ENCODE results near the gene IMP3.

DNA sequence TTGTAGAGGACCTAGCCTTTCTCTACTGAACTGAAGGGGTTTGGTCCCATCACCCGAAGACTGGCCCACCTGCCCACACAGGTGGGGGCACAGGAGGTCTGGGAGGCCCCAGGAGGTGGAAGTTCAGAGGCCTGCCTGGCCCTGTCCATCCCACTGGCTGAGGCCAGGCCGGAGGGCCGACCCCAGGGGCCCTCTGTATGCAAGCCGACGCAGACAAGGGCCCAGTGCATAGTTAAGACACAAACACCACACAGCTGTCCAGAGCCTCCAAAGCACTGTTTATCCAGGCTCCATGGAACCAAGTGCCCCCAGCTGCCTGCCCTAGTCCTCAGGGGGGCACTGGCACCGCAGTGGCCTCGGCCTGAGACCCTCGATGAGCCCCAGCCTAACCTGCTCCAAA is 34.3 kb upstream of the IMP3 start:
- TF ChIP-seq REST (IDR thresholded peaks at IDR 0.05; ENCODE audit: insufficient read depth in 1 of 2, low read depth in 2 of 2, low read length in 1 of 2) = no peak
- no peak for TF ChIP-seq TCF7L2 (IDR thresholded peaks at IDR 0.05; ENCODE audit: low read depth, low read length)
- no peak for TF ChIP-seq SIN3A (IDR thresholded peaks at IDR 0.05; ENCODE audit: borderline replicate concordance, insufficient read depth, low read depth, low read length)
- TF ChIP-seq, protein P1, sequence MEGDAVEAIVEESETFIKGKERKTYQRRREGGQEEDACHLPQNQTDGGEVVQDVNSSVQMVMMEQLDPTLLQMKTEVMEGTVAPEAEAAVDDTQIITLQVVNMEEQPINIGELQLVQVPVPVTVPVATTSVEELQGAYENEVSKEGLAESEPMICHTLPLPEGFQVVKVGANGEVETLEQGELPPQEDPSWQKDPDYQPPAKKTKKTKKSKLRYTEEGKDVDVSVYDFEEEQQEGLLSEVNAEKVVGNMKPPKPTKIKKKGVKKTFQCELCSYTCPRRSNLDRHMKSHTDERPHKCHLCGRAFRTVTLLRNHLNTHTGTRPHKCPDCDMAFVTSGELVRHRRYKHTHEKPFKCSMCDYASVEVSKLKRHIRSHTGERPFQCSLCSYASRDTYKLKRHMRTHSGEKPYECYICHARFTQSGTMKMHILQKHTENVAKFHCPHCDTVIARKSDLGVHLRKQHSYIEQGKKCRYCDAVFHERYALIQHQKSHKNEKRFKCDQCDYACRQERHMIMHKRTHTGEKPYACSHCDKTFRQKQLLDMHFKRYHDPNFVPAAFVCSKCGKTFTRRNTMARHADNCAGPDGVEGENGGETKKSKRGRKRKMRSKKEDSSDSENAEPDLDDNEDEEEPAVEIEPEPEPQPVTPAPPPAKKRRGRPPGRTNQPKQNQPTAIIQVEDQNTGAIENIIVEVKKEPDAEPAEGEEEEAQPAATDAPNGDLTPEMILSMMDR (IDR thresholded peaks at IDR 0.05) = no peak
